Cardiac muscle cell (in vitro differentiated cells and primary cell): ENCODE measurements around the gene MAB21L1. TPM values are rescaled to one million over a fixed set of nuclear protein-coding genes. Genes with fewer than 3 reads are reported as not detected.

Experiments
- DNase-seq, 2 donors: peaks; one replicate each; pipeline versions ENCODE4 v3.0.0 to v3.0.0-alpha.2; 2010 to 2017; ENCODE audit warnings: low read depth in 1 of 2, low spot score in 1 of 2
- H3K27ac ChIP-seq: fragments of 200-600 bp; sonication (generic); 2 replicates; pipeline ENCODE4 v1.5.1; 2016
- H3K27me3 ChIP-seq: fragments of 200-600 bp; sonication (generic); 2 replicates; pipeline ENCODE4 v1.6.0; 2016; ENCODE audit warnings: control low read depth
- H3K36me3 ChIP-seq: fragments of 200-600 bp; sonication (generic); 2 replicates; pipeline ENCODE4 v1.5.1; 2016; ENCODE audit warnings: control low read depth
- H3K4me1 ChIP-seq: fragments of 200-600 bp; sonication (generic); 2 replicates; pipeline ENCODE4 v1.8.1; 2017; ENCODE audit warnings: low read depth, mild to moderate bottlenecking, mixed run types
- H3K4me3 ChIP-seq: fragments of 200-600 bp; sonication (generic); 2 replicates; pipeline ENCODE4 v1.5.1; 2016; ENCODE audit warnings: mild to moderate bottlenecking
- H3K9me3 ChIP-seq: fragments of 200-600 bp; sonication (generic); 2 replicates; pipeline ENCODE4 v1.5.1; 2017; ENCODE audit warnings: low read depth, mild to moderate bottlenecking, control low read depth
- polyA plus RNA-seq: library from polyadenylated mRNA; unstranded; fragments of >200 nt; fragmentation: Nextera tagmentation; extraction: Ambion mirVana; gene quantifications from 2 replicates; pipeline ENCODE4 v1.2.1, GENCODE V29; 2016
- total RNA-seq: library from RNA; depleted of rRNA; stranded (reverse); fragments of >200 nt; gene quantifications from 2 replicates; pipeline ENCODE4 v1.2.3, GENCODE V29; 2016
- TF ChIP-seq, protein P1 (sequence below): IDR thresholded peaks from 2 replicates; pipeline ENCODE4 v1.5.1; 2012; ENCODE audit warnings: low read depth, mild to moderate bottlenecking, low read length

Gene MAB21L1
- total and polyA plus RNA-seq, 2 experiments from 2014 or later: 0.03 to 0.29 TPM

- Histone ChIP-seq H3K4me3 (no peak overlapping the region), H3K9me3 (no peaks in the 10 kb centered on the region), H3K27me3 (peaks cover 51% of the 10 kb centered on the region), H3K27ac (no peak overlapping the region), H3K36me3 (no peaks in the 10 kb centered on the region), H3K4me1 (peaks cover 6% of the 10 kb centered on the region)
- peak in 1 of 2 donors; percentile 72 for DNase-seq
- TF ChIP-seq, protein P1, sequence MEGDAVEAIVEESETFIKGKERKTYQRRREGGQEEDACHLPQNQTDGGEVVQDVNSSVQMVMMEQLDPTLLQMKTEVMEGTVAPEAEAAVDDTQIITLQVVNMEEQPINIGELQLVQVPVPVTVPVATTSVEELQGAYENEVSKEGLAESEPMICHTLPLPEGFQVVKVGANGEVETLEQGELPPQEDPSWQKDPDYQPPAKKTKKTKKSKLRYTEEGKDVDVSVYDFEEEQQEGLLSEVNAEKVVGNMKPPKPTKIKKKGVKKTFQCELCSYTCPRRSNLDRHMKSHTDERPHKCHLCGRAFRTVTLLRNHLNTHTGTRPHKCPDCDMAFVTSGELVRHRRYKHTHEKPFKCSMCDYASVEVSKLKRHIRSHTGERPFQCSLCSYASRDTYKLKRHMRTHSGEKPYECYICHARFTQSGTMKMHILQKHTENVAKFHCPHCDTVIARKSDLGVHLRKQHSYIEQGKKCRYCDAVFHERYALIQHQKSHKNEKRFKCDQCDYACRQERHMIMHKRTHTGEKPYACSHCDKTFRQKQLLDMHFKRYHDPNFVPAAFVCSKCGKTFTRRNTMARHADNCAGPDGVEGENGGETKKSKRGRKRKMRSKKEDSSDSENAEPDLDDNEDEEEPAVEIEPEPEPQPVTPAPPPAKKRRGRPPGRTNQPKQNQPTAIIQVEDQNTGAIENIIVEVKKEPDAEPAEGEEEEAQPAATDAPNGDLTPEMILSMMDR: no peak
Measured at GRCh38 chr13:35499196-35499662, 22.7 kb upstream of the MAB21L1 start.

- Histone ChIP-seq H3K9me3 (no peaks in the 10 kb centered on the region), H3K27ac (no peak overlapping the region), H3K4me1 (peaks cover 6% of the 10 kb centered on the region), H3K4me3 (no peak overlapping the region), H3K36me3 (no peaks in the 10 kb centered on the region), H3K27me3 (peaks cover 51% of the 10 kb centered on the region)
- no peak for DNase-seq
- TF ChIP-seq, protein P1: no peak
Measured at GRCh38 chr13:35498231-35498630, 21.7 kb upstream of the MAB21L1 start.

GRCh38 chr13:35496761-35497386 is 20.4 kb upstream of the MAB21L1 start:
- H3K4me3 ChIP-seq: no peak overlapping the region
- peaks cover 6% of the 10 kb centered on the region for H3K4me1 ChIP-seq
- peaks cover 52% of the 10 kb centered on the region for H3K27me3 ChIP-seq
- TF ChIP-seq, protein P1: no peak
- H3K36me3 ChIP-seq: no peaks in the 10 kb centered on the region
- peak in 1 of 2 donors; percentile 69 for DNase-seq
- no peak overlapping the region for H3K27ac ChIP-seq
- H3K9me3 ChIP-seq: no peaks in the 10 kb centered on the region

DNA sequence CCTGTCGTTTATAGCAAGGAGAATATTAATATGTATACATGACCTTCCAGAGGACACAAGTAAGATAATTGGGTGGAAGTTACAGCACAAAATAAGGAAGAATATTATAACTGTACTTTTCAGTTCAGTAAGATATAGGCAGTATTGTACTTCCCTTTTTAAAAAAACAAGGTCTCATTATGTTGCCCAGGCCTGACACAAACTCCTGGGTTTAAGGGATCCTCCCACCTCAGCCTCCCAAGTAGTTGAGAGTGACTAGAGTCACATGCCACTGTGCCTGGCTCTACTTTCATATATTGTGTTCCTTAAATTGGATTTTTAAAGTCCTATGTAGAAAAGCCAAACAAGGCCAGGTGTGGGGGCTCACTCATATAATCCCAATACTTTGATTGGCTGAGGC is 19.5 kb upstream of the MAB21L1 start:
- no peak for DNase-seq
- Histone ChIP-seq H3K27me3 (peaks cover 46% of the 10 kb centered on the region), H3K4me1 (peaks cover 6% of the 10 kb centered on the region), H3K36me3 (no peaks in the 10 kb centered on the region), H3K27ac (no peak overlapping the region), H3K9me3 (no peaks in the 10 kb centered on the region), H3K4me3 (no peak overlapping the region)
- TF ChIP-seq, protein P1: no peak

- TF ChIP-seq, protein P1: no peak
- no peak for DNase-seq
- H3K4me3 ChIP-seq: no peak overlapping the region
- no peaks in the 10 kb centered on the region for H3K36me3 ChIP-seq
- H3K27ac ChIP-seq: no peak overlapping the region
- H3K4me1 ChIP-seq: no peaks in the 10 kb centered on the region
- peaks cover 21% of the 10 kb centered on the region for H3K27me3 ChIP-seq
- no peaks in the 10 kb centered on the region for H3K9me3 ChIP-seq
Measured at GRCh38 chr13:35489050-35489449, 12.6 kb upstream of the MAB21L1 start.
